ENCODE results near the gene SLC6A7. TPM values are rescaled to one million over a fixed set of nuclear protein-coding genes. Genes with fewer than 3 reads are reported as not detected.

Gene SLC6A7
- total RNA-seq, 2 donors from 2014 or later: not detected

DNA sequence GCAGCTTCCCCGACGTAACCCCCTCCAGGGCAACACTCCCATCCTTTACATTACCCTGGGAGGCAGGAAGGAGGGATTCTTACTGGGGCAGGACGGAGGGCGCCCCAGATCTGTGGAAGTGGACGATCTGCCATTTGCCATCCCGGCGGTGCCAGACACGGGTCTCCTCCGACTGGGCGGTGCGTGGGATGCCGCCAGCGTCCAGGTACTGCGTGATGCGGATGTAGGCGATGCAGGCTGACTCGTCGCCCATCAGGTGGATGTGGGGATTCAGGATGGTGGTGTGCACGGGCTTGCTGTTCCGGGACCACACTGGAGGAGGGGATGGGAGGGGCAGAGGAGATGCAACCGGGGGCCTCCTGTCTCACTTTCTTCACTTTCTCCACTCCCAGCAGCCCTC lies 33.0 kb downstream of the SLC6A7 start:
- Mint-ChIP-seq H3K27ac (no peak overlapping the region), H3K9me3 (no peaks in the 10 kb centered on the region), H3K36me3 (ENCODE audit: low read depth) (no peaks in the 10 kb centered on the region), H3K4me3 (no peak overlapping the region), H3K4me1 (peaks cover 8% of the 10 kb centered on the region), H3K27me3 (ENCODE audit: insufficient read depth) (peaks cover 18% of the 10 kb centered on the region)
- Histone ChIP-seq H3K4me1 (ENCODE audit: control insufficient read depth, insufficient read depth, low read length) (no peaks in the 10 kb centered on the region), H3K9me3 (ENCODE audit: control insufficient read depth, low read length) (no peaks in the 10 kb centered on the region), H3K27ac (ENCODE audit: low read depth, low read length) (no peak overlapping the region), H3K9ac (ENCODE audit: extremely low read depth, low read length, poor library complexity, severe bottlenecking) (no peak overlapping the region), H3K36me3 (ENCODE audit: control insufficient read depth, insufficient read depth, low read length) (no peaks in the 10 kb centered on the region), H3K4me3 (ENCODE audit: low read length) (no peak overlapping the region), H3K27me3 (ENCODE audit: control insufficient read depth, insufficient read depth, low read length, poor library complexity, severe bottlenecking) (peaks cover 8% of the 10 kb centered on the region)
- DNase-seq: no peak
- WGBS, 2 experiments (ENCODE audit: insufficient coverage in 1 of 2, insufficient read length in 1 of 2): 90 to 97% methylated on average over 16 to 21 of the region's 21 CpGs
- TF ChIP-seq, protein P1, sequence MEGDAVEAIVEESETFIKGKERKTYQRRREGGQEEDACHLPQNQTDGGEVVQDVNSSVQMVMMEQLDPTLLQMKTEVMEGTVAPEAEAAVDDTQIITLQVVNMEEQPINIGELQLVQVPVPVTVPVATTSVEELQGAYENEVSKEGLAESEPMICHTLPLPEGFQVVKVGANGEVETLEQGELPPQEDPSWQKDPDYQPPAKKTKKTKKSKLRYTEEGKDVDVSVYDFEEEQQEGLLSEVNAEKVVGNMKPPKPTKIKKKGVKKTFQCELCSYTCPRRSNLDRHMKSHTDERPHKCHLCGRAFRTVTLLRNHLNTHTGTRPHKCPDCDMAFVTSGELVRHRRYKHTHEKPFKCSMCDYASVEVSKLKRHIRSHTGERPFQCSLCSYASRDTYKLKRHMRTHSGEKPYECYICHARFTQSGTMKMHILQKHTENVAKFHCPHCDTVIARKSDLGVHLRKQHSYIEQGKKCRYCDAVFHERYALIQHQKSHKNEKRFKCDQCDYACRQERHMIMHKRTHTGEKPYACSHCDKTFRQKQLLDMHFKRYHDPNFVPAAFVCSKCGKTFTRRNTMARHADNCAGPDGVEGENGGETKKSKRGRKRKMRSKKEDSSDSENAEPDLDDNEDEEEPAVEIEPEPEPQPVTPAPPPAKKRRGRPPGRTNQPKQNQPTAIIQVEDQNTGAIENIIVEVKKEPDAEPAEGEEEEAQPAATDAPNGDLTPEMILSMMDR (conservative IDR thresholded peaks at IDR 0.05): no peak

DNA sequence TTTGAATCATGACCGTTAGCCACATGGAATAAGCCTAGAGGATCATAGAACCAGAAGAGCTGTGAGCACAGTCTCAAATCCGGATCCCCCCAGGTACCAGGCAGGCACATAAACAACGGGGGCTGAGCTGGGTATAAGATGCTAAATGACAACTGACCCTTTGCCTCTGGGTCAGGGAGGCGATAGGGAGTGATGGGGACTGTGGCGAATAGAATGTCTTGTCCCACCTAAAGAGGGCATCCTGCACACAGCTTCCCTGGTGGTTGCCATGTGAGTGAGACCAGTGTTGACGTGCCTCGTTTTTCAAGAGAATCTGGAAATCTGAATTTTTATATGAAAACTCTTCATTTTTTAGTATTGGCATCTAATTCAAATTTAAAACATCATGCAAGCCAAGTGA lies 33.6 kb downstream of the SLC6A7 start:
- peaks cover 8% of the 10 kb centered on the region for H3K4me1 Mint-ChIP-seq
- Histone ChIP-seq H3K9me3 (ENCODE audit: control insufficient read depth, low read length) (no peaks in the 10 kb centered on the region), H3K4me1 (ENCODE audit: control insufficient read depth, insufficient read depth, low read length) (no peaks in the 10 kb centered on the region), H3K9ac (ENCODE audit: extremely low read depth, low read length, poor library complexity, severe bottlenecking) (no peak overlapping the region), H3K27me3 (ENCODE audit: control insufficient read depth, insufficient read depth, low read length, poor library complexity, severe bottlenecking) (peaks cover 7% of the 10 kb centered on the region), H3K27ac (ENCODE audit: low read depth, low read length) (no peak overlapping the region), H3K36me3 (ENCODE audit: control insufficient read depth, insufficient read depth, low read length) (no peaks in the 10 kb centered on the region), H3K4me3 (ENCODE audit: low read length) (no peak overlapping the region)
- no peak overlapping the region for H3K4me3 Mint-ChIP-seq
- no peaks in the 10 kb centered on the region for H3K36me3 Mint-ChIP-seq (ENCODE audit: low read depth)
- H3K27ac Mint-ChIP-seq: no peak overlapping the region
- H3K9me3 Mint-ChIP-seq: no peaks in the 10 kb centered on the region
- 81 to 88% methylated on average over 5 to 7 of the region's 7 CpGs for WGBS, 2 experiments (ENCODE audit: insufficient coverage in 1 of 2, insufficient read length in 1 of 2)
- H3K27me3 Mint-ChIP-seq (ENCODE audit: insufficient read depth): peaks cover 15% of the 10 kb centered on the region
- DNase-seq: no peak
- TF ChIP-seq, protein P1 (conservative IDR thresholded peaks at IDR 0.05): no peak

GRCh38 chr5:150224483-150225027 lies 34.7 kb downstream of the SLC6A7 start:
- Mint-ChIP-seq H3K9me3 (no peaks in the 10 kb centered on the region), H3K36me3 (ENCODE audit: low read depth) (no peaks in the 10 kb centered on the region), H3K27me3 (ENCODE audit: insufficient read depth) (peaks cover 15% of the 10 kb centered on the region), H3K27ac (no peak overlapping the region), H3K4me3 (no peak overlapping the region), H3K4me1 (peaks cover 8% of the 10 kb centered on the region)
- H3K36me3 ChIP-seq (ENCODE audit: control insufficient read depth, insufficient read depth, low read length): no peaks in the 10 kb centered on the region
- no peak for DNase-seq
- no peak overlapping the region for H3K27ac ChIP-seq (ENCODE audit: low read depth, low read length)
- peaks cover 7% of the 10 kb centered on the region for H3K27me3 ChIP-seq (ENCODE audit: control insufficient read depth, insufficient read depth, low read length, poor library complexity, severe bottlenecking)
- no peak overlapping the region for H3K9ac ChIP-seq (ENCODE audit: extremely low read depth, low read length, poor library complexity, severe bottlenecking)
- no peaks in the 10 kb centered on the region for H3K9me3 ChIP-seq (ENCODE audit: control insufficient read depth, low read length)
- WGBS, 2 experiments (ENCODE audit: insufficient coverage in 1 of 2, insufficient read length in 1 of 2): 57 to 67% methylated on average over 4 to 8 of the region's 8 CpGs
- H3K4me3 ChIP-seq (ENCODE audit: low read length): no peak overlapping the region
- H3K4me1 ChIP-seq (ENCODE audit: control insufficient read depth, insufficient read depth, low read length): no peaks in the 10 kb centered on the region
- TF ChIP-seq, protein P1 (conservative IDR thresholded peaks at IDR 0.05): no peak

Measured in endodermal cell (in vitro differentiated cells).